ENCODE measurements around the gene ADCY6.

ADCY6 gene

DNA sequence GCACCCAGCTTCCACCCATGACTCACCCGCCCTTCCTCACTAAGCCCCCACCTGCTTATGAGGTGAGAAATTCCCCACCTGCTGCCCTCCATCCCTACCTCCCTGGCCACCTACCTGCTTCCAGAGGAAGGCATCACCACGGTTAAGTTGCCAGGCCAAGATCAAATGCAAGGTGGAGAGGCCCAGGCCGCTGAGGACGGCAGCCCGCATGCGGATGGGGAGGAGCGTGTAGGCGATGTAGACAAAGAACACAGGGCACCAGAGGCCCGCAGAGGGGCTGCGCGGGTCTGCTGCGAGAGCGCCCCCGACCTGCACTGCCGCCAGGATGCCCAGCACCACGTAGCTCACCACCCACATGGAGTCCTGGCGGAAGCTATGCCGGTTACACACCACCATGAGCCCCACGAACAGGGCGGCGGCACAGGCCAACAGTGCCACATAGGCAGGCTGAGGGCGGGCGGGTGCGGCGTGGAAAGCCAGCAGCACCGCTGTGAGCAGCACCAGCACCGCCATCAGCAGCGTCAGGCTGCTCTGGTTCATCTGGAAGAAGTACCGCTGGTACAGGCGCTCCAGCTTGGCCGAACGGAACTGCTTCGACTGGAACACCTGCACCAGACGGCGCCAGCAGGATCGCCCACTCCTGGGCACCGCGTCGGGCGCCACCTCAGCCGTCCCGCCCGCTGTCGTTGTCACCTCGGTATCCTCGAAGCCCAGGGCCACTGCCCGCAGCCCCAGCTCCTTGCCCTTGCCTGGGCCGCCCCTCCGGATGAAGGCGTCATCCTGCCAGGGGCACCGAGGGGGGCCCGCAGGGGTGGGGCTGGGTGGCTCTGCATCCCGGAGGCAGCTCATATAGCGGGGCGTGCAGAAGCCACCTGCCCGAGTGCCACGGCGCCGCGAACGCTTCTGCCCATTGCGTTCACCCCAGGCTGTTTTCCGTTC is 6.2 kb downstream of the ADCY6 start:
- no peak for DNase-seq

- no peak for DNase-seq
Measured at GRCh38 chr12:48781750-48782456, 7.0 kb downstream of the ADCY6 start.

GRCh38 chr12:48780381-48781025 is 8.4 kb downstream of the ADCY6 start:
- DNase-seq = no peak

DNA sequence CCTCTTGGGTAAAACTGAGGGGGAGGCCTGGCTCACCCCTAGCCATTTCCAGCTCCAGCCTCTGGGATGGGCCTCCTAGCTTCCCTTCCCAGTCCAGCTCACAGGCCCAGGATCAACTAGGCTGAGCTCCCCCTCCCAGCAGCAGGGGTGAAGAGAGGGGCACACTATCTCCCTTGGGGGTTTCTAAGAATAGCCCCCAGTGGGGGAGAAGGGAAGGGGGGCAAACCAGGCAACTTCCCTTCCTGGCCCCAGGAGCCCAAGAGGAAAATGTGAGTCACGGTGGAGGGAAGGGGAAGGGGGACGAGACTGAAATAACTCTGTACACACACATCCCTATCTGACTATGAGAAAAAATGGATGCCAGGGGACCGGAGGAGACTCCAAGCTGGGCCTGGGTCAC is 9.0 kb downstream of the ADCY6 start:
- peak; percentile 48 for DNase-seq

DNA sequence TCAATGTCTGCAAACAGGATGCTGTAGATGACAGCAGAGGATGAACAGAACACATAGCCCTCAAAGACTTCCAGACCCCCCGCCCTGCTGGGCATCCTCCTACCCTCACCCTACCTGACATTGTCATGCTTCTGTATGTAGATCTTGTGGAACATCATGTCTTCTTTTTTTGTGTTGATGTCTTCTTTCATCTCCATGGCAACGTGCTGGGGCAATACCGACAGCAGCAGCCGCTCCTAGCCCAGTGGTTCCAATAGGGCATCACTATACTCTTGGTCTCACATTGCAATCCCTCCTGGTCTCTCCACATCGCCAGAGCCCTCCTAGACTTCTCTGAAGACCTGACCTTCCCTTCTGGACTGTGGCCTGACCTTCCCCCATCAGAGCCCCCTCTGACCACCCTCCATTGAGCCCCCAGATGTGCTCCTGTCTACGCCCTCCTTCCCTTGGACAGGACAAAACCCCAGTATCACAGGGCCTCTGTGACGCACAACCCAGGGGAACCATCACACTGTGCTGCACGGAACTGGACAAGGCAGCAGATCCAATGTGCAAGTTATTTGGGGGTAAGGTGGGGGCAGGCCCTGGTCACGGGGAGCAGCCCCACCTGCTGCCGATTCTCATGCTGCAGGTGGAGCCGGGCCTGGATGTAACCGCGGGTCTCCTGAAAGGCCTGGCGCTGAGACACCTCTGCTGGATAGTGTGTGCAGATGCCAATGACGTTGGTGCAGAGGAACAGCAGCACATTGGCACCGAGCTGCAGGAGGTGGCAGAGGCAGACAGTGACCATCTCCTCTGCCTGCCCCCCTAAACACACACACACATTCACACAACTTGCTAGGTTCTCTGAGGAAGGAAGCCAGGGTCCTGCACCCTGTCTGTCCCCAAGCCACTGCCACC is 11.1 kb downstream of the ADCY6 start:
- no peak for DNase-seq

GRCh38 chr12:48776956-48777355 is 11.9 kb downstream of the ADCY6 start:
- no peak for DNase-seq

- no peak for DNase-seq
Measured at GRCh38 chr12:48775991-48776649, 12.8 kb downstream of the ADCY6 start.

- no peak for DNase-seq
Measured at GRCh38 chr12:48775299-48775698, 13.6 kb downstream of the ADCY6 start.

DNA sequence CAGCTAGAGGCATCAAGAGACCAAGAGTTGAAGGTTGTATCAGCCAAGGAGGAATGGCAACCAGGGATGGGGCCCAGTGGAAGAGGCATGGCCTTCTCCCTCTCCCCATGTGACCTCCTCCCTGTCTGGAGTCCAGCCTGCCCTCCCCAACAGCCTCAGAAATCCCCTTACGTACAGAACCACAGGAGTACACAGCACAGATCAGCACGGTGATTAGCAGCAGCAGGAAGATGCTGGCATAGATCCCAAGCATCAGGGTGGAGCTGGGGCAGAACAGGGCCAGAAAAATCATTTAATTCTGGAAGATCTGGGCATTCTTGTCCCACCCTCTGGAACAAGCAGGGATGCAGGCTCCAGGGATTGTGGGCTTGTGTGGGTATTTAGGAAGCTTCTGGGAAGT is 14.4 kb downstream of the ADCY6 start:
- DNase-seq = no peak

DNA sequence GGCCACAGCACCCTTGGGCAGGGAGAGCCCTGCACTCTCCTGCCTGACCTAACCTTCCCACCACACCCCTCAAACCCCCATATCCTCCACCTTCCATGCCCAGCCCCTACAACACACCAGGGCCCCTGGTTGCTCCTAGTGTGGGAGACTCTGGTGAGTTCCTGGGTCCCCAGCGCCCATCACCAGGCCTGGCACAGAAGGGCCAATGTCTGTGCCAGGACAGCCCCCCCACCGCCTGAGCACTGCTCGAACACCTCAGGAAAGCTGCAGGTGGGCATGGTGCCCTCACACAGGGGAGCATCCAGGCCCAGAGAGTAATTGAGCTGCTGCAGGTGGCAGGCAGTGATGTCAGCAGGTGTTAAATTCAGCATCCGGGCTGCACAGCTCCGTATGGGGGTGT is 15.2 kb downstream of the ADCY6 start:
- no peak for DNase-seq

- DNase-seq = no peak
Measured at GRCh38 chr12:48771588-48772112, 17.2 kb downstream of the ADCY6 start.

GRCh38 chr12:48770756-48771155 is 18.1 kb downstream of the ADCY6 start:
- no peak for DNase-seq

GRCh38 chr12:48768736-48769135 is 20.2 kb downstream of the ADCY6 start:
- no peak for DNase-seq

GRCh38 chr12:48768147-48768546 is 20.7 kb downstream of the ADCY6 start:
- DNase-seq = no peak

DNA sequence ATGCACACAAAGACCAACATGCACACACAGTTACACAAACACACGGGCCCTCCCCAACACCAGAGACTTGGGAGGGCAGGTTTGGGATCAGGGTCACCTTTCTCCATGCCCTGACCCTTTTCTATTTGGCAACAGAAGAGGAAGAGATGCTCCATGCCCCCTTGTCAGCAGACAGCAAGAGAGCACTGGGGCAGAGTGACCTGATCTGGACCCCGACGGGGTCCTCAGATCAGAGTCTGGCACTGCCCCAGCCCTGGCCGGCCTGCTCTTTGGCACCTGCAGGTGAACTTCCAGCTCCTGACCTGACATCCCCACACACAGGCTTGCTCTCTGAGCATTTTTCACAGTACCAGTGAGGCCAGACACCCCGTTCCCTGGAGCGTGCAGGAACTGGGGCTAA is 21.4 kb downstream of the ADCY6 start:
- no peak for DNase-seq

- DNase-seq = no peak
Measured at GRCh38 chr12:48767047-48767446, 21.8 kb downstream of the ADCY6 start.

GRCh38 chr12:48765753-48766162 is 23.1 kb downstream of the ADCY6 start:
- DNase-seq = no peak

- DNase-seq = no peak
Measured at GRCh38 chr12:48764521-48764920, 24.4 kb downstream of the ADCY6 start.

DNA sequence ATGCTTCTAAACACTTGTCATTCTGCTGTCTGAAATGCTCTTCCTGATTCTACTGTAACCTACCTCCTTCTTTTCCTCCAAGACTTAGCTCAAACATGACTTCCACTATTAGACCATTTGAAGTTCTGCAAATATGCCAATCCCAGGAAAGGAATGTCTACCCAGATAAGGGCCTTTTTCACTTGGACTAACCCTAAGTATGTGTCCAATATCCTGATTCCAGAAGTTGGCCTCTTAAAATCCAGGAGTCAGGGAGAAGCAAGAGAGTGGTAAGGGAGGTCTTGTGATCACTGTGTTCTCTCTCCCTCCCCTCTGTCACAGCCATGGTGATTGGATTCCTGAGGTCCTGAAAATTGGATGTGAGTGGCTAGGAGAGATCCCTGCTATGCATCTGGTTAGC is 30.2 kb downstream of the ADCY6 start:
- no peak for DNase-seq

DNA sequence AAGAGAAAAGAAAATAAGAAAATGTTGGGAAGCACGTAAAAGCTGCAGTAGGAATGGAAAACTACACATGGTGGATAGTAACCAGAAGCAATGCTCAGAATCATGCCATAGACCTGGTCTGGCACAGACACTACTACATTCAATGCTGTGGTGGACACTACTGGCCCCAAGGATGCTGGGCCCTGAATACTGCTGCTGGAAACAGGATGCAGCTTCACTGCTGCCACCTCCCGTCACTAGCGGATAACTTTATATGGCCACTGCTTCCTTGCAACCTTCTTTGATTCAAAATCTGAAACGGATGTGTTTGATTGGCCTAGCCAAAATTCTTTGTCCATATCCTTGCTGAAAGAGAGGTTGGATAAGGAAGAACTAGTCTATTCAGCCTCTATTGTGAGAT is 30.7 kb downstream of the ADCY6 start:
- no peak for DNase-seq

- DNase-seq = no peak
Measured at GRCh38 chr12:48750769-48751356, 38.0 kb downstream of the ADCY6 start.
